Coronary artery (tissue), 2 donors: ENCODE data around the gene BBLN.

Source experiments
- DNase-seq: peaks from one replicate; pipeline ENCODE4 v3.0.0-alpha.2; 2017; ENCODE audit warnings: low spot score
- H3K27ac ChIP-seq, 2 donors: fragments of 200-600 bp; sonication (generic); one replicate each; pipeline ENCODE4 v1.5.1; 2016 to 2019
- H3K4me3 ChIP-seq: fragments of 200-600 bp; sonication (generic); 2 replicates; pipeline ENCODE4 v1.5.1; 2016; ENCODE audit warnings: mild to moderate bottlenecking, moderate library complexity
- CTCF ChIP-seq: fragments of 200-600 bp; sonication (generic); IDR thresholded peaks from one replicate; pipeline ENCODE4 v1.5.1; 2019; ENCODE audit warnings: antibody characterized with exemption

Gene BBLN

GRCh38 chr9:128121924-128122808 lies 37.9 kb upstream of the BBLN start:
- DNase-seq, result no peak
- TF ChIP-seq CTCF, result no peak
- Histone ChIP-seq H3K4me3 (no peak overlapping the region), H3K27ac (no peak overlapping the region)

- no peak for DNase-seq
- Histone ChIP-seq H3K4me3 (no peak overlapping the region), H3K27ac (no peak overlapping the region)
- no peak for TF ChIP-seq CTCF
Observed at GRCh38 chr9:128122809-128123175, 37.3 kb upstream of the BBLN start.

- H3K4me3 ChIP-seq, result no peak overlapping the region
- no peak overlapping the region for H3K27ac ChIP-seq
- no peak for TF ChIP-seq CTCF
- DNase-seq, result no peak
Observed at GRCh38 chr9:128123451-128124080, 36.5 kb upstream of the BBLN start.

DNA sequence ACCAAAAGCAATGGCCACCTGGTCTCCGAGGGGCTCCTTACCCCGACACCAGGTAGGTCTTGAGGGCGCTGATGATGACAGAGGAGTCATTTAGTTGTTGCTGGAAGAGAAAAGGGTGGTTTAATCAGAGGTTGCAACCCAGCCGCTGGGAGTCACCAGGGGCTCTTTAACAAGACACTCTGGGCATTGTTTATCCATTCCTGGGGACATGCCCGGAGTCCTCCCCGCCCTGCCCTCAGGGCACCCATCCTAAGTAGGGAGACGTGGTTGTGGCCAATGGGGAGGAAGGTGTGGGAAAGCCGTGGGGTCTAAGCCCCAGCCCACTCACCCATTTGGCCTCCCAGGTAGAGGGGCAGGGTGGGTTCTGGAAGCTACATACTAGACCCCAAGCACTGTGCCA lies 35.6 kb upstream of the BBLN start:
- no peak overlapping the region for H3K27ac ChIP-seq
- no peak for TF ChIP-seq CTCF
- no peak overlapping the region for H3K4me3 ChIP-seq
- DNase-seq, result no peak

GRCh38 chr9:128124873-128125579 lies 35.0 kb upstream of the BBLN start:
- DNase-seq, result no peak
- Histone ChIP-seq H3K27ac (no peak overlapping the region), H3K4me3 (no peak overlapping the region)
- TF ChIP-seq CTCF, result no peak

DNA sequence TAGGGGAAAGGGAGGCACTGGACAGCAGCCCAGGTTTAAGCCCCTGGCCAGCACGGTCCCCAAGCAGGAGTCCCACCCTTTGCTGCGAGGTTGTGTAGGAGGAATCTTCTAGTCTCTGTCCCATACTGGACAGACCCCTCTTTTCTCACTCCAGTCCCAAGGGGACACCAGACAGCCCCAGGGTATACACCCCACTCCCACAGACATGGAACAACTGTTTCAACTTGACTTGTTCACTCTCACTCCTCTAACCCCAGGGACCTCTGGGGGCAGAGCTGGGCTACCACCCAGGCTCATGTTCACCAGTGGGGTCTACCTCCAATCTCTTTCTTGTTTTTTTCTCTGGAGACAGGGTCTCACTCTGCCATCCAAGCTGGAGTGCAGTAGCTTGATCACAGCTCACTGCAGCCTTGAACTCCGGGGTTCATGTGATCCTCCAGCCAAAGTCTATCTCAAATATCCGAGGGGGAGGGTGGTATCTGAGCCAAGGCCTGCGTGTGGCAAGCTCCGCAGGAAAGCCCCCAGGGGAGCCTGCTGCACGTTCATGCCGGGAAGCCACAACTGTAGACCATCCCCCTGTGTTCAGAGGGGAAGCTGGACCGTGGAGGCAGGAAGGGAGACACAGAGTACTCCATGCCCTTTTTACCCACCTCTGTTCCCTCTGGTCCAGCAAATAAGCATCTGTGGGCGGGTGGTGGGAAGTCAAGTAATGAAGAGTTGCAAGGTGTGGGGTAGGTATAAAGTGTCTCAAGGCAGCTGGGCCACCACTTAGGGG lies 34.3 kb upstream of the BBLN start:
- no peak for TF ChIP-seq CTCF
- Histone ChIP-seq H3K27ac (no peak overlapping the region), H3K4me3 (peak overlapping the region; percentile 100)
- DNase-seq, result no peak
